Sigmoid colon (tissue), 7 donors: ENCODE data around the gene VPS13A. TPM values are rescaled to one million over a fixed set of nuclear protein-coding genes. Genes with fewer than 3 reads are reported as not detected.

ENCODE experiments used
- DNase-seq: peaks from one replicate; pipeline ENCODE4 v3.0.0-alpha.2; 2019
- H3K27ac ChIP-seq, 4 donors: fragments of 200-600 bp; sonication (generic); one replicate each; pipeline ENCODE4 v1.5.1; 2016 to 2019; ENCODE audit warnings: mild to moderate bottlenecking in 1 of 4
- H3K27me3 ChIP-seq, 3 donors: fragments of 200-600 bp; sonication (generic); one replicate each; pipeline ENCODE4 v1.5.1; 2019; ENCODE audit warnings: mild to moderate bottlenecking in 1 of 3
- H3K36me3 ChIP-seq, 4 donors: fragments of 200-600 bp; sonication (generic); one replicate each; pipeline ENCODE4 v1.5.1; 2016 to 2019
- H3K4me1 ChIP-seq, 4 donors: fragments of 200-600 bp; sonication (generic); one replicate each; pipeline ENCODE4 v1.5.1; 2017 to 2019
- H3K4me3 ChIP-seq, 4 donors: fragments of 200-600 bp; sonication (generic); one replicate each; pipeline ENCODE4 v1.5.1; 2017 to 2019; ENCODE audit warnings: mild to moderate bottlenecking in 2 of 4, moderate library complexity in 1 of 4
- H3K9me3 ChIP-seq, 4 donors: fragments of 200-600 bp in 3 of 4; sonication (generic) in 3 of 4; one replicate each; pipeline versions ENCODE4 v1.5.1 to v1.6.1; 2013 to 2019
- CTCF ChIP-seq, 4 experiments: fragments of 450-650 bp in 3 of 4; fragments of 200-600 bp in 1 of 4; IDR thresholded peaks; one replicate each; pipeline ENCODE4 v1.5.1; 2016 to 2019; ENCODE audit warnings: antibody characterized with exemption in 4 of 4, mild to moderate bottlenecking in 3 of 4, moderate library complexity in 2 of 4
- EP300 ChIP-seq, 4 donors: sonication (generic); formaldehyde crosslinking; IDR thresholded peaks; one replicate each; pipeline ENCODE4 v1.6.1; 2017; ENCODE audit warnings: antibody characterized with exemption in 4 of 4
- POLR2A ChIP-seq, 2 donors: fragments of 450-650 bp; IDR thresholded peaks; one replicate each; pipeline ENCODE4 v1.6.1; 2016; ENCODE audit warnings: antibody characterized with exemption in 2 of 2, mild to moderate bottlenecking in 2 of 2, moderate library complexity in 2 of 2
- POLR2AphosphoS5 ChIP-seq, 4 donors: sonication (generic); formaldehyde crosslinking; IDR thresholded peaks; one replicate each; pipeline ENCODE4 v1.6.1; 2017; ENCODE audit warnings: antibody characterized with exemption in 4 of 4
- WGBS, 2 donors: extraction: QIAGEN DNeasy Blood & Tissue Kit; methylation state at CpG; one replicate each; pipeline ENCODE4 v1.1.7; 2013; 5-methylcytosine and 5-hydroxymethylcytosine counted together
- intact Hi-C: fragments of 100-400 bp; cut with DNase I; formaldehyde crosslinking; loops from one replicate; pipeline ENCODE4 v1.15.1; 2023
- polyA plus RNA-seq, 3 donors: library from polyadenylated mRNA; stranded (reverse); fragments of 200-250 nt; gene quantifications; one replicate each; pipeline ENCODE4 v1.2.3, GENCODE V29; 2013
- total RNA-seq, 4 donors: library from RNA; depleted of rRNA; stranded (reverse); fragments of >200 nt; gene quantifications; one replicate each; pipeline ENCODE4 v1.1.0, GENCODE V29; 2016
- donor health status: healthy with polysubstance abuse.
- donor health status: Bipolar disorder and iron deficiency.
- donor health status: healthy.

VPS13A gene
- total and polyA plus RNA-seq, 7 donors: 3.2 to 71.5 (median 32.6) TPM

- 97% methylated on average over 3 of the region's 3 CpGs for WGBS, 2 donors
- no peaks in the 10 kb centered on the region for H3K27me3 ChIP-seq
- no peak for TF ChIP-seq POLR2A (IDR thresholded peaks at IDR 0.05)
- TF ChIP-seq CTCF (IDR thresholded peaks at IDR 0.05): no peak
- no peak for TF ChIP-seq POLR2AphosphoS5 (IDR thresholded peaks at IDR 0.05)
- TF ChIP-seq EP300 (IDR thresholded peaks at IDR 0.05): no peak
- H3K4me1 ChIP-seq: no peaks in the 10 kb centered on the region
- peaks cover 0 to 22% (median 4%) of the 10 kb centered on the region in 4 donors for H3K36me3 ChIP-seq
- intact Hi-C loops: no loop called here
- no peak for DNase-seq
- no peak overlapping the region for H3K27ac ChIP-seq
- H3K9me3 ChIP-seq: no peaks in the 10 kb centered on the region
- H3K4me3 ChIP-seq: no peak overlapping the region
Measured at GRCh38 chr9:77374266-77374665, 196.9 kb downstream of the VPS13A start.

- Histone ChIP-seq H3K4me1 (no peaks in the 10 kb centered on the region), H3K4me3 (no peak overlapping the region), H3K27ac (no peak overlapping the region), H3K27me3 (no peaks in the 10 kb centered on the region), H3K36me3 (peaks cover 0 to 4% (median 2%) of the 10 kb centered on the region in 4 donors), H3K9me3 (no peaks in the 10 kb centered on the region)
- 97 to 98% methylated on average over 6 of the region's 6 CpGs for WGBS, 2 donors
- DNase-seq: no peak
- no peak for TF ChIP-seq POLR2A (IDR thresholded peaks at IDR 0.05)
- TF ChIP-seq CTCF (IDR thresholded peaks at IDR 0.05): no peak
- no peak for TF ChIP-seq POLR2AphosphoS5 (IDR thresholded peaks at IDR 0.05)
- no peak for TF ChIP-seq EP300 (IDR thresholded peaks at IDR 0.05)
- intact Hi-C loops: no loop called here
Measured at GRCh38 chr9:77375956-77376532, 198.7 kb downstream of the VPS13A start.

DNA sequence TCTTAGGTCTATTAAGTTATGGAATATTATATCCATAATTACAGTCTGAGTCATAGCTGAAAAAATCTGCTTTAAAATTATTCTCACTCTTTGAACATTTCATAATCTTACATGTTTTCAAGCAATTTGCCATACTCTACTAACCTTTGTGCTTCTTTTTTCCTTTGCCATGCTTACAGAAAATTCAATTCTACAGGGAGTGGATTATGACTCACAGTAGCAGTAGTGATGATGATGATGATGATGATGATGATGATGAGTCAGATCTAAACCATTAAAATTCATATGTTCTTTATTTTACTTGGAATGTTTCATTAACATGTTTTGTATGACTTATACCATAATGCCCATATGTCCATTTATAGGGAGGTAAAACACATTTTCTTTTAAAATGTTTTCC, 207.1 kb downstream of the VPS13A start:
- H3K4me1 ChIP-seq: no peaks in the 10 kb centered on the region
- no peaks in the 10 kb centered on the region for H3K9me3 ChIP-seq
- no peak for TF ChIP-seq CTCF (IDR thresholded peaks at IDR 0.05)
- no peak for TF ChIP-seq POLR2AphosphoS5 (IDR thresholded peaks at IDR 0.05)
- H3K4me3 ChIP-seq: no peak overlapping the region
- peaks cover 0 to 28% (median 1%) of the 10 kb centered on the region in 4 donors for H3K36me3 ChIP-seq
- no peak for DNase-seq
- H3K27me3 ChIP-seq: no peaks in the 10 kb centered on the region
- H3K27ac ChIP-seq: no peak overlapping the region
- intact Hi-C loops: no loop called here

- H3K4me1 ChIP-seq: no peaks in the 10 kb centered on the region
- peaks cover 0 to 37% (median 1%) of the 10 kb centered on the region in 4 donors for H3K36me3 ChIP-seq
- intact Hi-C loops: no loop called here
- no peak overlapping the region for H3K4me3 ChIP-seq
- 48 to 58% methylated on average over 1 of the region's 1 CpG for WGBS, 2 donors
- TF ChIP-seq CTCF (IDR thresholded peaks at IDR 0.05): no peak
- no peak for TF ChIP-seq POLR2AphosphoS5 (IDR thresholded peaks at IDR 0.05)
- TF ChIP-seq EP300 (IDR thresholded peaks at IDR 0.05): no peak
- TF ChIP-seq POLR2A (IDR thresholded peaks at IDR 0.05): no peak
- DNase-seq: no peak
- no peaks in the 10 kb centered on the region for H3K9me3 ChIP-seq
- H3K27me3 ChIP-seq: no peaks in the 10 kb centered on the region
- H3K27ac ChIP-seq: no peak overlapping the region
Measured at GRCh38 chr9:77386187-77386586, 208.9 kb downstream of the VPS13A start.

DNA sequence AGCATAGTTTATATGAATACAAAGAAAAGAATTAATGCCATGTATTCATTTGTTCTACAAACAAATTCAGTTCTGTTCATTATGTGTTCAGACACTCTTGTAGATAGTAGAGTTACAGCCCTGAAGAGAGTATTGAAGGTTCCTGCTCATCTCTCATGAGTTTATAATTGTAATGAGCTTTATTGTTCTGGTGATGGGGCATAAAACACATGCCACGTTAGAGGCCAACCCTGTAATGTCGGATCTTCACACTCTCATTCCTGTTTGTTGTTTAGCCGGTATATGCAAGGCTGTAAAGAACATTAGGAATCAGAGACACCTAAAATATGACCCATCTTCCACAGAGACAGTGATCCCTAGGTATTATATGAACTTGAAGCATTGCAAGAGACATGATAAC, 214.5 kb downstream of the VPS13A start:
- Histone ChIP-seq H3K27ac (no peak overlapping the region), H3K4me3 (no peak overlapping the region), H3K36me3 (peaks cover 0 to 8% (median 0%) of the 10 kb centered on the region in 4 donors), H3K27me3 (no peaks in the 10 kb centered on the region), H3K4me1 (no peaks in the 10 kb centered on the region), H3K9me3 (no peaks in the 10 kb centered on the region)
- intact Hi-C loops: no loop called here
- DNase-seq: no peak
- WGBS, 2 donors: 21 to 67% methylated on average over 3 of the region's 3 CpGs
- TF ChIP-seq EP300 (IDR thresholded peaks at IDR 0.05) (no peak), POLR2AphosphoS5 (IDR thresholded peaks at IDR 0.05) (no peak), POLR2A (IDR thresholded peaks at IDR 0.05) (no peak), CTCF (IDR thresholded peaks at IDR 0.05) (no peak)
